DMS153 (cell line): ENCODE measurements around the gene EHMT2.
A peak's percentile ranks its signal among the peaks of the same experiment; 100 is the strongest.
"Not testable (repeated sequence)": the region's sequence is repeated elsewhere in the genome, so short reads cannot be mapped to it uniquely, and the experiment has no call there.

Experiments
- DNase-seq: peaks from one replicate; lab custom pipeline; 2025; lab: John Stamatoyannopoulos, UW

The EHMT2 gene

DNA sequence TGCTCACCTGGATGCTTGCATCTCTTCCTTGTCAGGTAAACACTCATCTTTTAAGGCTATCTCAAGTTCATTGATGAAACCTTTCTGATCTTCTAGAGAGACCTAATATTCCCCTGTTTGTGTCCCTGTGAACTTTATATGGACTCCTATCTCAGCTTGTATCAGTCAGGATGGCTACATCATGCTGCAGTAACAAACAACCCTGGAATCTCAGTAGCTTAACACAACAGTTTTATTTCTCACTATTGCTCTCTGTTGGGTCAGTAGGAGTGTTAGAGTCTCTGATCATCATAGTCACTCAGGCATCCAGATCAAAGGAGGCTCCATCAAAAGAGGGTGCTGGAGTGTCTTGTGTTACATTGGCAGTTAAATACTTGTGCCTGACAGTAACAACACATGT, 17.9 kb upstream of the EHMT2 start:
- no peak for DNase-seq

DNA sequence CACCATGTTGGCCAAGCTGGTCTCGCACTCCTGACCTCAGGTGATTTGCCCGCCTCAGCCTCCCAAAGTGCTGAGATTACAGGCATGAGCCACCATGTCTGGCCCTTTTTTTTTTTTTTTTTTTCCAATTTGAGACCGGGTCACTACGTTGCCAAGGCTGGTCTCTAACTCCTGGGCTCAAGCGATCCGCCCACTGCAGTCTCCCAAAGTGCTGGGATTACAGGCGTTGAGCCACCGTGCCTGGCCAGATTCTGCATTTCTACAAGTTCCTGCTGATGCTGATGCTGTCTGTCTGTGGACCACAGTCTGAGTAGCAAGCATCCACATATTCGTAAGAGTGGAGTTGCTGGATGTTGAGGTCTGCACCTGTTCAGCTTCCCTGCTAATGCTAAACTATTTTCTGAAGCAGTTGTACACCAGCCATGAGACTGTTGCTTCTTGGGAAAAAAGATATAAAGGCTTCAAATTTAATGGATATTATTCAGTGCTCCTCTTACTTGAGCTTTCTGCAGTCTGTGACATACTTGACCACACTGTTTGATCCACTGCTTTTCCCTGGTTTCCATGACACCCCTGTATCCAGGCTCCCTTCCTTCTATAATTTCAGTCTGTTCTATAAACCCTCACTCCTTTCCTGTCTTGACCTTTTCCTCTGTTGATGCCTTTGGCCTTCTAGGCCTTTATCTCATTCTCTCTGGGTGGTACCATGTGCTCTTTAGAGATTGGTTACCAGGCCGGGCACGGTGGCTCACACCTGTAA, 14.5 kb upstream of the EHMT2 start:
- DNase-seq: no peak

GRCh38 chr6:31909298-31909697, 11.8 kb upstream of the EHMT2 start:
- not testable (repeated sequence) for DNase-seq

- no peak for DNase-seq
These were observed 11.3 kb upstream of the EHMT2 start for GRCh38 chr6:31908791-31909190.

GRCh38 chr6:31908255-31908654, 10.8 kb upstream of the EHMT2 start:
- not testable (repeated sequence) for DNase-seq

GRCh38 chr6:31907158-31907813, 9.8 kb upstream of the EHMT2 start:
- DNase-seq: no peak

- DNase-seq: not testable (repeated sequence)
These were observed 9.2 kb upstream of the EHMT2 start for GRCh38 chr6:31906727-31907126.

- DNase-seq: no peak
These were observed 8.6 kb upstream of the EHMT2 start for GRCh38 chr6:31906122-31906521.

DNA sequence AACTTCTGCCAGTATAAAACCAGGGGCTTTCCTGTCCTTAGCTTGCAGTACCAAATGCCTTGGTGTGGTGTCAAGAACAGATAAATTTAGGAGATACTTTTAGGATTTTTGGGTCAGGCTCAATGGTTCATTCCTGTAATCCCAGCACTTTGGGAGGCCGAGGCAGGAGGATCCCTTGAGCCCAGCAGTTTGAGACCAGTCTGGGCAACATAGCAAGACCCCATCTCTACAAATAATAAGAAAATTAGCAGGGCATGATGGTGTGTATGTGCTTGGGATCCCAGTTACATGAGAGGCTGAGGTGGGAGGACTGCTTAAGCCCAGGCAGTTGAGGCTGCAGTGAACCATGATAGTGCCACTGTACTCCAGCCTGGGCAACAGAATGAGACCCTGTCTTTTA, 7.5 kb upstream of the EHMT2 start:
- no peak for DNase-seq

GRCh38 chr6:31903957-31904356, 6.5 kb upstream of the EHMT2 start:
- no peak for DNase-seq

GRCh38 chr6:31901953-31902643, 4.6 kb upstream of the EHMT2 start, which contains the start of gene ZBTB12:
Gene ZBTB12 (minus strand): TSS chr6:31902086. CDS start chr6:31901305, 781 bp downstream.
- peak; percentile 92 for DNase-seq

DNA sequence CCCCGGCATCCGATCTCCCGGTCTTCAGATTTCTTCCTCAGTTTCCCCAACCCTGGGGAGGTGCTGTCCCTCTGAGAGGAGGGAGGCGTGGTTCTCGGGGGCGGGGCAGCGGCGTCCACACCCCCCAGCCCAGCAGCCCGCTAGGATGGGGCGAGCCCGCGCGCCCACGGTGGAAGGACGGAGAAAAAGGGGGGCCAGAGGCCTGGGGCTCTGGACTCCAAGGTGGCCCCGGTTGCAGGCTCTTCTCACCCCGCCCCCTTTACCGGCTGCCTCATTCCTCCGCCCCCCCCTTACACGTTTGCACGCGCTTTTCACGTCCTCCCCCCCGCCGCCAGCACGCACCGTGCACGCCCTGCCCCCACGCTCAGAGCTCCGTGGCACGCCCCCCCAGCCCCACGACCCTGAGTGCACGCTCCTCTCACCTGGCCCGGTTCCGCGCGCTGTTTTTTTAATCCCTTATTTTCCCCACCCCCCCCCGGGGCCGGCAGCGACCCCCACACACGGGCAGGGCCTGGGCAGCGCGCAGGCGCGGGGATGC, 4.0 kb upstream of the EHMT2 start:
- no peak for DNase-seq

- DNase-seq: no peak
These were observed 3.5 kb upstream of the EHMT2 start for GRCh38 chr6:31900917-31901414.

- no peak for DNase-seq
These were observed 2.6 kb upstream of the EHMT2 start for GRCh38 chr6:31899882-31900722.

DNA sequence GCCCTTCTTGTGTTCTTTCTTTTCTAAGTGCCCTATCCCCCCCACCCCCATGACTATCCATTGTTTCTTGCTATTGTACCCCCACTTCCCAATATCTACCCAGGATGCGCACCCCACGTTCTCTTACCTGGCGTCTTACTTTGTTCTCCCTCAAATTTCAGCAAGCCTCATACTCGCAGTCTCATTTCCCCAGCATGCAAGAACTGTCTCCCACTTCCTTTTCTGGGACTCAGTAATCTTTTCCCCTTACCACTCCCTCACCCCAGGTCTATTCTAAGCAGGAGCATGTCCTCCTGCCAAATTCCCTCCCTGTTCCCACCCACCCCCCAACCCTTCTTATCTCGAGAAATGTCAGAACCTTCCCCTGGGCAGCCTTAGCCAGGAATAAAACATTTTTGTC, 1.7 kb upstream of the EHMT2 start:
- DNase-seq: no peak

DNA sequence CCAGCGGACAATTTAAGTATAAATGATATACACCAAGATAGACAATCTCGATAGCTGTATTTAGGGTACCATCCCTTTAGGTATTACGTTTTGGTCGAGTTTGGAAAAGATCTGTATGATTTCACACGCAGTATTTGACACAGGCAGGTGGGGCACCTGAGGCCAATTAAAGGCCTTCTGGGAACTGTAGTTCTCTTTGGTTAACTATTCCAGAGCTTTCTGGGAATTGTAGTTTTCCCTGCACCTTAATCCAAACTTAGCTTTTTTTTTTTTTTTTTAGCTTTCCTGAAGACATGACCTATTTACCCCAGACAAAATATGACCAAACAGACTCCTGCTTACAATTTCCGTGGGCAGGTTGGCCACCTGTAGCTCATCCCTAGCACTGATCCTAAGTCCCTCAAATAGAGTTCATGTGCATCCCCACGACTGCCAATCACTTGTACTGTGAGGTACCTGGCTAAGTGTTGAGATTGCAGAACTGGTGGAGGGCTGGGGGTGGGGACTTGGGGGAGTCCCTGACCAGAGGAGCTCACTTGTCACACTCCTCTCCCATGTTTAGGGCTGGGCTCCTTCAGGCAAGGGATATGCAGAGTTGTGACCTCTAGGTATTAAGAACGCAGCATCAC, 999 bp upstream of the EHMT2 start:
- peak; percentile 63 for DNase-seq

GRCh38 chr6:31896856-31897611, 464 bp downstream of the EHMT2 start:
- DNase-seq: no peak

- no peak for DNase-seq
These were observed 1.0 kb downstream of the EHMT2 start for GRCh38 chr6:31896493-31896855.

DNA sequence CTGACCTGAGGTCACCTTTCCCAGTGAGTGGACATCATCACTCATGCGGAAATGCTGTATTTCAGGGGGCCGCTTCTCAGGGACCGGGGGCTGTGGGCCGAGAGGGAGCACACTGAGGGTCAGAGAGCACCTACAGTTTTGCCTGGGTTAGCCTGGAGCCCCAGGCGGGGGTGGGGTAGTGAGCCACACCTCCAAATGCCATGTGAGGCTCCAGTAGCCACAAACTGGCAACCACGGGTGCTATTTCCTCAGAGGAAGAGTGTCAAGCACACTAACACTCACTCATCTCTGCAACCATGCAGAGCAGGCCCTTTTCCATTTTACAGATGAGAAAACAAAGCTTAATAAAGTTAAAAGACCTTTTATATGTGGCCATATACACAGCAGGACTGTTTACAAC, 4.7 kb downstream of the EHMT2 start:
- DNase-seq: no peak

GRCh38 chr6:31889331-31889972, 8.0 kb downstream of the EHMT2 start:
- DNase-seq: no peak
